GM21529 (cell line): ENCODE measurements around the gene TAMALIN.
A peak's percentile ranks its signal among the peaks of the same experiment; 100 is the strongest.
"Not testable (repeated sequence)": the region's sequence is repeated elsewhere in the genome, so short reads cannot be mapped to it uniquely, and the experiment has no call there.

Experiments used
- ATAC-seq: cut with Tn5 transposase; IDR thresholded peaks from one replicate; pipeline ENCODE4 v1.9.1; 2021; ENCODE audit not compliant: unreplicated experiment

TAMALIN gene

GRCh38 chr12:52006726-52007157, at the start of gene TAMALIN:
Gene TAMALIN (plus strand): TSS chr12:52006946. CDS start chr12:52007020, 74 bp downstream.
- no peak for ATAC-seq

GRCh38 chr12:51958542-51958941, 48.2 kb upstream of the TAMALIN start:
- ATAC-seq: no peak

- ATAC-seq: no peak
Observed at GRCh38 chr12:51959211-51959610, 47.5 kb upstream of the TAMALIN start.

GRCh38 chr12:51959921-51960320, 46.8 kb upstream of the TAMALIN start:
- ATAC-seq: no peak

- no peak for ATAC-seq
Observed at GRCh38 chr12:51960488-51960887, 46.3 kb upstream of the TAMALIN start.

GRCh38 chr12:51960890-51961289, 45.9 kb upstream of the TAMALIN start:
- ATAC-seq: no peak

GRCh38 chr12:51961834-51962233, 44.9 kb upstream of the TAMALIN start:
- no peak for ATAC-seq

GRCh38 chr12:51962737-51963136, 44.0 kb upstream of the TAMALIN start:
- no peak for ATAC-seq

- ATAC-seq: no peak
Observed at GRCh38 chr12:51963477-51963876, 43.3 kb upstream of the TAMALIN start.

- no peak for ATAC-seq
Observed at GRCh38 chr12:51969643-51970042, 37.1 kb upstream of the TAMALIN start.

- peak; percentile 89 for ATAC-seq
Observed at GRCh38 chr12:51970904-51971646, 35.7 kb upstream of the TAMALIN start.

- peak; percentile 46 for ATAC-seq
Observed at GRCh38 chr12:51971679-51972421, 34.9 kb upstream of the TAMALIN start.

- ATAC-seq: no peak
Observed at GRCh38 chr12:51972422-51972812, 34.3 kb upstream of the TAMALIN start.

GRCh38 chr12:51972849-51973273, 33.9 kb upstream of the TAMALIN start:
- no peak for ATAC-seq

- ATAC-seq: no peak
Observed at GRCh38 chr12:51973560-51973959, 33.2 kb upstream of the TAMALIN start.

GRCh38 chr12:51974646-51975045, 32.1 kb upstream of the TAMALIN start:
- no peak for ATAC-seq

- no peak for ATAC-seq
Observed at GRCh38 chr12:51975196-51975595, 31.6 kb upstream of the TAMALIN start.

GRCh38 chr12:51976376-51977160, 30.2 kb upstream of the TAMALIN start:
- no peak for ATAC-seq

GRCh38 chr12:51977320-51977753, 29.4 kb upstream of the TAMALIN start:
- no peak for ATAC-seq

GRCh38 chr12:51979306-51979705, 27.4 kb upstream of the TAMALIN start:
- ATAC-seq: not testable (repeated sequence)

- peak; percentile 84 for ATAC-seq
Observed at GRCh38 chr12:51980051-51980808, 26.5 kb upstream of the TAMALIN start.
